ENCODE measurements around the gene GPR62. TPM values are rescaled to one million over a fixed set of nuclear protein-coding genes. Genes with fewer than 3 reads are reported as not detected.
A peak's percentile ranks its signal among the peaks of the same experiment; 100 is the strongest.

Gene GPR62
- total RNA-seq, 1 experiment from 2014 or later, result not detected

DNA sequence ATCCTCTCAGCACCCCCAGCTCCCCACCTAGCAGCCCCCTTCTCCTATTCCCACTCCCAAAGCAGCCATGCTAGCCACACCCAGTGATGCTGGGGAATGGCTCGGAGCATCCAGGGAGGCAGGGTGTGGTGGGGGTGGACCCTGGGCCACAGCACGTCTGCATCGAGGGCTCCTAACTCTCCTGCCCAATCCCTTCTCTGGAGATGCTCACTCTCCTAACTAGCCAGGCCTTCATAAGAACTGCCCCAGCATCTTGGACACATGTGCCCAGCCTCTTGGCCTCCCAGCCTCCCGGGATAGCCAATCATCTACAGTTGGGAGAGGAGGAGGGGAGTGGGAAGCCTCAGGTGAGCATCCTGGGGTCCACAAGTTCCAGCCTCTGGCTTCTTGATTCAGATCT is 9.3 kb downstream of the GPR62 start:
- Histone ChIP-seq H3K9me3 (ENCODE audit: insufficient read depth, low read depth) (no peaks in the 10 kb centered on the region), H2AFZ (no peak overlapping the region), H3K27me3 (ENCODE audit: insufficient read depth, low read depth) (no peaks in the 10 kb centered on the region), H3K36me3 (ENCODE audit: low read depth) (no peaks in the 10 kb centered on the region), H3K4me3 (no peak overlapping the region), H3K79me2 (ENCODE audit: low read depth) (no peaks in the 10 kb centered on the region), H3F3A (ENCODE audit: insufficient read depth, low read depth) (peaks cover 12% of the 10 kb centered on the region), H3K27ac (no peak overlapping the region), H3K4me1 (replicated peaks; ENCODE audit: insufficient read depth) (peaks cover 4% of the 10 kb centered on the region; the same call in 1 of the 2 replicates), H3K4me2 (no peak overlapping the region), H4K20me1 (ENCODE audit: insufficient read depth) (no peaks in the 10 kb centered on the region), H3K9me2 (ENCODE audit: insufficient read depth) (no peaks in the 10 kb centered on the region)
- TF ChIP-seq CTCF (conservative IDR thresholded peaks at IDR 0.05), result no peak
- TF ChIP-seq EZH2 (IDR thresholded peaks at IDR 0.05; ENCODE audit: low read depth), result no peak
- CTCF ChIA-PET, result no interaction called here
- DNase-seq, result no peak
- POLR2A ChIA-PET (ENCODE audit: unreplicated experiment), result no interaction called here
- no TSS peak for BruUV-seq (replicated peaks)
- intact Hi-C loops (cut with micrococcal nuclease; ENCODE audit: unreplicated experiment), result no loop called here

- H3K4me1 ChIP-seq (replicated peaks; ENCODE audit: insufficient read depth), result peaks cover 4% of the 10 kb centered on the region; the same call in 1 of the 2 replicates
- H3K79me2 ChIP-seq (ENCODE audit: low read depth), result no peaks in the 10 kb centered on the region
- no peak for TF ChIP-seq CTCF (conservative IDR thresholded peaks at IDR 0.05)
- TF ChIP-seq EZH2 (IDR thresholded peaks at IDR 0.05; ENCODE audit: low read depth), result no peak
- no peak for DNase-seq
- intact Hi-C loops (cut with micrococcal nuclease; ENCODE audit: unreplicated experiment), result no loop called here
- H3K9me3 ChIP-seq (ENCODE audit: insufficient read depth, low read depth), result no peaks in the 10 kb centered on the region
- ChIA-PET CTCF (no interaction called here), POLR2A (ENCODE audit: unreplicated experiment) (no interaction called here)
- no peak overlapping the region for H3K4me3 ChIP-seq
- no peaks in the 10 kb centered on the region for H3K36me3 ChIP-seq (ENCODE audit: low read depth)
- H3K4me2 ChIP-seq, result no peak overlapping the region
- H3K27me3 ChIP-seq (ENCODE audit: insufficient read depth, low read depth), result no peaks in the 10 kb centered on the region
- H2AFZ ChIP-seq, result no peak overlapping the region
- H3K9me2 ChIP-seq (ENCODE audit: insufficient read depth), result no peaks in the 10 kb centered on the region
- no TSS peak for BruUV-seq (replicated peaks)
- no peak overlapping the region for H3K27ac ChIP-seq
- H4K20me1 ChIP-seq (ENCODE audit: insufficient read depth), result no peaks in the 10 kb centered on the region
- H3F3A ChIP-seq (ENCODE audit: insufficient read depth, low read depth), result peaks cover 21% of the 10 kb centered on the region
Observed at GRCh38 chr3:51966016-51966415, 10.8 kb downstream of the GPR62 start.

- intact Hi-C loops (cut with micrococcal nuclease; ENCODE audit: unreplicated experiment), result no loop called here
- Histone ChIP-seq H2AFZ (no peak overlapping the region), H3K27ac (no peak overlapping the region), H3K4me1 (replicated peaks; ENCODE audit: insufficient read depth) (peaks cover 4% of the 10 kb centered on the region; the same call in 1 of the 2 replicates), H3K4me2 (peak overlapping the region; percentile 80), H3K9me3 (ENCODE audit: insufficient read depth, low read depth) (no peaks in the 10 kb centered on the region), H3K4me3 (peak overlapping the region; percentile 56; the same call in 1 of the 2 replicates), H3K36me3 (ENCODE audit: low read depth) (no peaks in the 10 kb centered on the region), H3K79me2 (ENCODE audit: low read depth) (no peaks in the 10 kb centered on the region; the same call in 1 of the 2 replicates), H3K27me3 (ENCODE audit: insufficient read depth, low read depth) (no peaks in the 10 kb centered on the region), H3K9me2 (ENCODE audit: insufficient read depth) (no peaks in the 10 kb centered on the region), H4K20me1 (ENCODE audit: insufficient read depth) (no peaks in the 10 kb centered on the region), H3F3A (ENCODE audit: insufficient read depth, low read depth) (peaks cover 23% of the 10 kb centered on the region)
- CTCF ChIA-PET, result no interaction called here
- no peak for TF ChIP-seq EZH2 (IDR thresholded peaks at IDR 0.05; ENCODE audit: low read depth)
- TF ChIP-seq CTCF (conservative IDR thresholded peaks at IDR 0.05), result no peak
- POLR2A ChIA-PET (ENCODE audit: unreplicated experiment), result no interaction called here
- no peak for DNase-seq
- TSS peak; percentile 13 for BruUV-seq (replicated peaks)
Observed at GRCh38 chr3:51966486-51966885, 11.3 kb downstream of the GPR62 start.
